Neural crest cell (in vitro differentiated cells): ENCODE results near the gene TWIST2. TPM values are rescaled to one million over a fixed set of nuclear protein-coding genes. Genes with fewer than 3 reads are reported as not detected.

ENCODE experiments used
- DNase-seq: peaks from one replicate; pipeline ENCODE4 v3.0.0; 2021; ENCODE audit warnings: low read depth, mixed read lengths, low spot score
- H3K27ac Mint-ChIP-seq: one replicate; pipeline ENCODE4 v1.8.0; 2021; ENCODE audit warnings: mild to moderate bottlenecking, mixed read lengths; ENCODE audit not compliant: unreplicated experiment
- H3K27me3 Mint-ChIP-seq: 2 replicates; pipeline ENCODE4 v1.8.0; 2021; ENCODE audit warnings: low read depth, mild to moderate bottlenecking, mixed read lengths
- H3K36me3 Mint-ChIP-seq: 2 replicates; pipeline ENCODE4 v1.8.0; 2021; ENCODE audit warnings: low read depth, mild to moderate bottlenecking, mixed read lengths
- H3K4me1 Mint-ChIP-seq: 2 replicates; pipeline ENCODE4 v1.8.0; 2021; ENCODE audit warnings: mixed read lengths
- H3K4me3 Mint-ChIP-seq: one replicate; pipeline ENCODE4 v1.8.0; 2021; ENCODE audit warnings: mild to moderate bottlenecking, mixed read lengths
- H3K9me3 Mint-ChIP-seq: 2 replicates; pipeline ENCODE4 v1.8.0; 2021; ENCODE audit warnings: mixed read lengths
- CTCF ChIP-seq: fragments of 200-600 bp; sonication (generic); conservative IDR thresholded peaks from 2 replicates; pipeline ENCODE4 v1.5.0; 2021; ENCODE audit warnings: antibody characterized with exemption, mild to moderate bottlenecking
- total RNA-seq: library from RNA; stranded (reverse); gene quantifications from 2 replicates; pipeline ENCODE4 v1.2.1, GENCODE V29; 2021

TWIST2 gene
- total RNA-seq, 1 donor from 2014 or later = 0.96 TPM

GRCh38 chr2:238810321-238810720, 37.6 kb upstream of the TWIST2 start:
- H3K27ac Mint-ChIP-seq = no peak overlapping the region
- peaks cover 17% of the 10 kb centered on the region for H3K36me3 Mint-ChIP-seq
- no peaks in the 10 kb centered on the region for H3K27me3 Mint-ChIP-seq
- TF ChIP-seq CTCF = no peak
- peaks cover 20% of the 10 kb centered on the region for H3K9me3 Mint-ChIP-seq
- H3K4me1 Mint-ChIP-seq = no peaks in the 10 kb centered on the region
- no peak overlapping the region for H3K4me3 Mint-ChIP-seq
- no peak for DNase-seq

- H3K27me3 Mint-ChIP-seq = no peaks in the 10 kb centered on the region
- no peak overlapping the region for H3K27ac Mint-ChIP-seq
- H3K36me3 Mint-ChIP-seq = peaks cover 17% of the 10 kb centered on the region
- H3K4me3 Mint-ChIP-seq = no peak overlapping the region
- TF ChIP-seq CTCF = no peak
- DNase-seq = no peak
- H3K4me1 Mint-ChIP-seq = no peaks in the 10 kb centered on the region
- peaks cover 20% of the 10 kb centered on the region for H3K9me3 Mint-ChIP-seq
Observed at GRCh38 chr2:238811293-238811692, 36.6 kb upstream of the TWIST2 start.

GRCh38 chr2:238811759-238812158, 36.1 kb upstream of the TWIST2 start:
- DNase-seq = no peak
- H3K27me3 Mint-ChIP-seq = no peaks in the 10 kb centered on the region
- no peak overlapping the region for H3K27ac Mint-ChIP-seq
- H3K9me3 Mint-ChIP-seq = peaks cover 20% of the 10 kb centered on the region
- no peak overlapping the region for H3K4me3 Mint-ChIP-seq
- peaks cover 17% of the 10 kb centered on the region for H3K36me3 Mint-ChIP-seq
- no peaks in the 10 kb centered on the region for H3K4me1 Mint-ChIP-seq
- no peak for TF ChIP-seq CTCF

- peaks cover 16% of the 10 kb centered on the region for H3K9me3 Mint-ChIP-seq
- no peak overlapping the region for H3K4me3 Mint-ChIP-seq
- H3K4me1 Mint-ChIP-seq = peaks cover 7% of the 10 kb centered on the region
- no peak overlapping the region for H3K27ac Mint-ChIP-seq
- H3K36me3 Mint-ChIP-seq = peaks cover 17% of the 10 kb centered on the region
- no peak for DNase-seq
- no peak for TF ChIP-seq CTCF
- no peaks in the 10 kb centered on the region for H3K27me3 Mint-ChIP-seq
Observed at GRCh38 chr2:238813109-238813508, 34.8 kb upstream of the TWIST2 start.

GRCh38 chr2:238814815-238815214, 33.1 kb upstream of the TWIST2 start:
- Mint-ChIP-seq H3K4me1 (peaks cover 7% of the 10 kb centered on the region), H3K27ac (no peak overlapping the region), H3K9me3 (peaks cover 11% of the 10 kb centered on the region), H3K4me3 (no peak overlapping the region), H3K36me3 (peaks cover 11% of the 10 kb centered on the region), H3K27me3 (no peaks in the 10 kb centered on the region)
- no peak for DNase-seq
- no peak for TF ChIP-seq CTCF

- Mint-ChIP-seq H3K36me3 (peaks cover 3% of the 10 kb centered on the region), H3K9me3 (peaks cover 6% of the 10 kb centered on the region), H3K27ac (peak overlapping the region; percentile 71), H3K4me1 (peaks cover 10% of the 10 kb centered on the region), H3K4me3 (no peak overlapping the region), H3K27me3 (peaks cover 8% of the 10 kb centered on the region)
- no peak for TF ChIP-seq CTCF
- DNase-seq = no peak
Observed at GRCh38 chr2:238816291-238816690, 31.6 kb upstream of the TWIST2 start.
